ENCODE data around the gene SLC44A5. TPM values are rescaled to one million over a fixed set of nuclear protein-coding genes. Genes with fewer than 3 reads are reported as not detected.

The SLC44A5 gene
- polyA plus RNA-seq, 2 of the 4 experiments (the other 2 are of a cell fraction), result 0.10 to 1.5 TPM

- 29% methylated on average over 4 of the region's 4 CpGs for WGBS (ENCODE audit: missing lambda C conversion rate)
- CTCF ChIA-PET, result no interaction called here
These were observed 276.0 kb downstream of the SLC44A5 start for GRCh38 chr1:75334876-75335389.

DNA sequence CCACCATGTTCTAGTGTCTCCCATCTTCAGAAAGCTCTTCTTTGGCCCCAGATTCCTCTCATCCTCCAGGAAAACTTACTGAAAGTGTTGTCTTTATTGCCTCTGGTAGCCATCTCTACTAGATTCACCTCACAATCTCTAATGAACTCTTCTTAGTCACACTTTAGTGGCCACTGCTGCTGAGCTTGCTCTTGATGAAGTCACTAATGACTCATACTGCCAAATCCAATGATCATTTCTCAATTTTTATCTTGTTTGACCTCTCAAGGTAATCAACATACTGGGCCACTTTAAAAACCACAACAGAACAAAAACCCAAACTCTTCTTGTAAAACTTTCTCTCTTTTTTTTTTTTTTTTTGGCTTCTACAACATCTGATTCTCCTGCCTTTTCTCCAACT lies 280.3 kb downstream of the SLC44A5 start:
- no peak for TF ChIP-seq EHF (CRISPR knock-in tag; IDR thresholded peaks at IDR 0.05)
- no peak for TF ChIP-seq ESRRA (IDR thresholded peaks at IDR 0.05; ENCODE audit: borderline replicate concordance, low read length)
- TF ChIP-seq ZC3H11A (IDR thresholded peaks at IDR 0.05), result no peak
- no peak for TF ChIP-seq RNF2 (IDR thresholded peaks at IDR 0.05; ENCODE audit: borderline replicate concordance, low read depth)
- TF ChIP-seq PHF8 (IDR thresholded peaks at IDR 0.05; ENCODE audit: borderline replicate concordance, low read depth), result no peak
- Histone ChIP-seq H3K27ac (no peak overlapping the region), H3K9me3 (no peaks in the 10 kb centered on the region), H3K4me1 (no peaks in the 10 kb centered on the region), H3K4me3 (no peak overlapping the region), H3K4me2 (no peak overlapping the region)
- no peak for FAIRE-seq
- DNase-seq (ENCODE audit: low read depth in 1 of 2, low spot score in 1 of 2), result no peak
- ChIA-PET POLR2A (no interaction called here), CTCF (no interaction called here)
- ATAC-seq, result no peak

More at GRCh38 chr1:75334876-75335389, 276.0 kb downstream of the SLC44A5 start:
- H3K9me3 ChIP-seq, result no peaks in the 10 kb centered on the region
- TF ChIP-seq SMC3 (IDR thresholded peaks at IDR 0.05) (no peak), FOSB (CRISPR knock-in tag; IDR thresholded peaks at IDR 0.05) (no peak), KDM1A (IDR thresholded peaks at IDR 0.05; ENCODE audit: low read depth) (no peak), HMGXB4 (CRISPR knock-in tag; IDR thresholded peaks at IDR 0.05; ENCODE audit: borderline replicate concordance) (no peak), HEYL (CRISPR knock-in tag; IDR thresholded peaks at IDR 0.05) (no peak), RFX5 (IDR thresholded peaks at IDR 0.05) (no peak), BHLHE40 (IDR thresholded peaks at IDR 0.05; ENCODE audit: low read depth, low read length) (no peak), RARB (CRISPR knock-in tag; IDR thresholded peaks at IDR 0.05) (no peak), MAX (IDR thresholded peaks at IDR 0.05) (no peak), ZC3H11A (IDR thresholded peaks at IDR 0.05) (no peak), GATA3 (IDR thresholded peaks at IDR 0.05; ENCODE audit: borderline replicate concordance) (no peak), TP53 (CRISPR knock-in tag; IDR thresholded peaks at IDR 0.05) (no peak), MAFK (IDR thresholded peaks at IDR 0.05; ENCODE audit: partially characterized antibody) (no peak), RAD21 (conservative IDR thresholded peaks at IDR 0.05 in 1 of 2, IDR thresholded peaks at IDR 0.05 in 1 of 2) (no peak)
- TF ChIP-seq, protein P1, sequence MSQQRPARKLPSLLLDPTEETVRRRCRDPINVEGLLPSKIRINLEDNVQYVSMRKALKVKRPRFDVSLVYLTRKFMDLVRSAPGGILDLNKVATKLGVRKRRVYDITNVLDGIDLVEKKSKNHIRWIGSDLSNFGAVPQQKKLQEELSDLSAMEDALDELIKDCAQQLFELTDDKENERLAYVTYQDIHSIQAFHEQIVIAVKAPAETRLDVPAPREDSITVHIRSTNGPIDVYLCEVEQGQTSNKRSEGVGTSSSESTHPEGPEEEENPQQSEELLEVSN (IDR thresholded peaks at IDR 0.05; ENCODE audit: borderline replicate concordance, low read depth), result no peak
- H3K4me2 ChIP-seq, result no peak overlapping the region
- H3K4me3 ChIP-seq, result no peak overlapping the region
- ATAC-seq (no peak), FAIRE-seq (no peak), DNase-seq (ENCODE audit: low read depth in 1 of 2, low spot score in 1 of 2) (no peak)
- POLR2A ChIA-PET, result no interaction called here
- H3K4me1 ChIP-seq, result no peaks in the 10 kb centered on the region
- no peak overlapping the region for H3K27ac ChIP-seq

- WGBS (ENCODE audit: missing lambda C conversion rate), result 6% methylated on average over 4 of the region's 4 CpGs
- TF ChIP-seq KDM5A (IDR thresholded peaks at IDR 0.05) (no peak), RCOR1 (IDR thresholded peaks at IDR 0.05; ENCODE audit: low read depth, low read length) (no peak), MYC (IDR thresholded peaks at IDR 0.05; ENCODE audit: borderline replicate concordance, low read length) (no peak), HDAC2 (IDR thresholded peaks at IDR 0.05) (no peak), CBX8 (IDR thresholded peaks at IDR 0.05) (no peak), ELK1 (IDR thresholded peaks at IDR 0.05; ENCODE audit: low read depth, low read length) (no peak), FOSB (CRISPR knock-in tag; IDR thresholded peaks at IDR 0.05) (no peak)
These were observed 282.2 kb downstream of the SLC44A5 start for GRCh38 chr1:75328691-75329090.

More at GRCh38 chr1:75328691-75329090, 282.2 kb downstream of the SLC44A5 start:
- CTCF ChIA-PET, result no interaction called here
- Histone ChIP-seq H3K27ac (no peak overlapping the region), H3K4me3 (no peak overlapping the region), H3K4me1 (no peaks in the 10 kb centered on the region), H3K4me2 (no peak overlapping the region), H3K9me3 (no peaks in the 10 kb centered on the region)
- FAIRE-seq (no peak), DNase-seq (ENCODE audit: low read depth in 1 of 2, low spot score in 1 of 2) (no peak), ATAC-seq (no peak)
- POLR2A ChIA-PET, result no interaction called here
